ENCODE results near the gene DLL1. TPM values are rescaled to one million over a fixed set of nuclear protein-coding genes. Genes with fewer than 3 reads are reported as not detected.
A peak's percentile ranks its signal among the peaks of the same experiment; 100 is the strongest.

DLL1 gene
- total RNA-seq, 1 donor from 2014 or later: 12.9 TPM

DNA sequence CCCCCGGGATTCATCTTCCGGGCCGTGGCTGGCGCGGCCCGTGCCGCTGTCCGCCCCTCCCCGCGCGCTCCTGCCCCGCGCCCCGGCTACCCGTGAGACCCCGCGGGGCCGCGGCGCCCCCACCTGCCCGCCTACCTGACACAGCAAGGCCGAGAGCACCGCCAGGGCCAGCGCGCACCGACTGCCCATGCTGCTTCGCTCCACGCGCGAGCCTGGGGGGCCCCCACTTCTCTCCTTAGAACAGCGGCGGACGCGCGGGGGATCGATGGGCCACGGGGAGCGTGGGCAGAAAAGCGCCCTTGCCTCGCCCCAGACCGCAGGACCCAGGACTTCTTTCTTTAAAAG, 955 bp downstream of the DLL1 start:
- intact Hi-C loops (cut with DNase I): no loop called here
- Histone ChIP-seq H3K4me1 (peaks cover 66% of the 10 kb centered on the region), H3K36me3 (peaks cover 14% of the 10 kb centered on the region), H3K9me3 (no peaks in the 10 kb centered on the region), H3K27me3 (ENCODE audit: low read depth) (peaks cover 79% of the 10 kb centered on the region), H3K4me3 (peak overlapping the region; percentile 84), H3K27ac (peak overlapping the region; percentile 81)
- ATAC-seq (no peak), DNase-seq (no peak)
- TF ChIP-seq, protein P1, sequence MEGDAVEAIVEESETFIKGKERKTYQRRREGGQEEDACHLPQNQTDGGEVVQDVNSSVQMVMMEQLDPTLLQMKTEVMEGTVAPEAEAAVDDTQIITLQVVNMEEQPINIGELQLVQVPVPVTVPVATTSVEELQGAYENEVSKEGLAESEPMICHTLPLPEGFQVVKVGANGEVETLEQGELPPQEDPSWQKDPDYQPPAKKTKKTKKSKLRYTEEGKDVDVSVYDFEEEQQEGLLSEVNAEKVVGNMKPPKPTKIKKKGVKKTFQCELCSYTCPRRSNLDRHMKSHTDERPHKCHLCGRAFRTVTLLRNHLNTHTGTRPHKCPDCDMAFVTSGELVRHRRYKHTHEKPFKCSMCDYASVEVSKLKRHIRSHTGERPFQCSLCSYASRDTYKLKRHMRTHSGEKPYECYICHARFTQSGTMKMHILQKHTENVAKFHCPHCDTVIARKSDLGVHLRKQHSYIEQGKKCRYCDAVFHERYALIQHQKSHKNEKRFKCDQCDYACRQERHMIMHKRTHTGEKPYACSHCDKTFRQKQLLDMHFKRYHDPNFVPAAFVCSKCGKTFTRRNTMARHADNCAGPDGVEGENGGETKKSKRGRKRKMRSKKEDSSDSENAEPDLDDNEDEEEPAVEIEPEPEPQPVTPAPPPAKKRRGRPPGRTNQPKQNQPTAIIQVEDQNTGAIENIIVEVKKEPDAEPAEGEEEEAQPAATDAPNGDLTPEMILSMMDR (IDR thresholded peaks at IDR 0.05): no peak

DNA sequence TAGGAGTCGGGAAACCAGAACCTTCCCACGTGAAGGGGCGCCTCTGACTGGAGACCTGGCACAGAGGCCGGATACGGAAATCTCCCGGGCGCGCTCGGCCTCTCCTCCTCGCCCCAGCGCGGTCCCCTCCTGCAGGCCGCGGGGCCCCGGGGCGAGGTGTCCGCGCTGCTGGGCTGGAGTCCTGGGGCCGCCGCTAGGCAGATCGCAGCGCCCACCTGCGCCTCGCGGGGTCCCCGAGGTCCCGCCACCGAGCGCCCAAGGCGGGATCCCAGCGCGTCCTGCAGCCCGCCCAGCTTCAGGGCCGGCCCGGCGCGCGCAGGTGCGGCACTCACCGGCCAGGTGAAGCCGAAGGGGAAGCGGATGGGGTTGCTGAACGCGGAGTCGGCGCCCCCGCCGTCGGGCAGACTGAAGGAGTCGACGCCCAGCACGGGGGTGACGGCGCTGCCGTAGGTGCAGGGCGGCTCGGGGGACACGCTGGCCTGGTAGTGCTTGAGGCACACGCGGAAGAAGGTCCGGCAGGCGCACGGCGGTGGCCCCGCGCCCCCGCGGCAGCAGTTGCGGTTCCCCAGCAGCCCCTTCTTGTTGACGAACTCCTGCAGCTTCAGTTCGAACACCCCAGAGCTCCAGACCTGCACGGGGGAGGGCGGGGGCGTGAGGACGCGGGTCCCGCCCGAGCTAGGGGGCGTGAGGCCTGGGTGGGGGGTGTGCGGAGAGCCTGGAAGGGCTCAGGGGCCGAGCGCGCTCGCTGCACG, 1.5 kb downstream of the DLL1 start:
- H3K9me3 ChIP-seq: no peaks in the 10 kb centered on the region
- TF ChIP-seq, protein P1 (IDR thresholded peaks at IDR 0.05): no peak
- peak overlapping the region; percentile 84 for H3K4me3 ChIP-seq
- H3K27me3 ChIP-seq (ENCODE audit: low read depth): peaks cover 75% of the 10 kb centered on the region
- DNase-seq (no peak), ATAC-seq (peak in 1 of 2 donors; percentile 2)
- H3K27ac ChIP-seq: peak overlapping the region; percentile 81
- H3K4me1 ChIP-seq: peaks cover 63% of the 10 kb centered on the region
- intact Hi-C loops (cut with DNase I): no loop called here
- H3K36me3 ChIP-seq: peaks cover 18% of the 10 kb centered on the region

DNA sequence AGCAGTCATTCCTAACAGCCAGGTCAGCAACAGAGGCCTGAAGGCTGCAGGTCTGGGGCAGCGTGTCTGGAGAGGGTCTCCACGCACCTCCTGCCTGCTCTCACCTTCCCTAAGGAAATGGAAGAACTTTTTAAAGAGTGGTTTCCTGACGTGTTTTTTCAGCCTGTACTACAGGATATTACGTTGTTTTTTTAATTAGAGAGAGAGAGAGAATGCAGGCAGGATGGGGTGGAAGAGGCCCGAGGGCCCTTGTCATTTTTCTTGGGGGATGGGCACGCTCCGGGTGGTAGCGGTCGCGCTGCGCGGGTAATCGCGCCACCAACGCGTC, 2.1 kb downstream of the DLL1 start:
- Histone ChIP-seq H3K4me3 (peak overlapping the region; percentile 84), H3K36me3 (peaks cover 20% of the 10 kb centered on the region), H3K27me3 (ENCODE audit: low read depth) (peaks cover 74% of the 10 kb centered on the region), H3K27ac (peak overlapping the region; percentile 15), H3K9me3 (no peaks in the 10 kb centered on the region), H3K4me1 (peaks cover 63% of the 10 kb centered on the region)
- ATAC-seq (no peak), DNase-seq (no peak)
- intact Hi-C loops (cut with DNase I): no loop called here
- TF ChIP-seq, protein P1 (IDR thresholded peaks at IDR 0.05): no peak

DNA sequence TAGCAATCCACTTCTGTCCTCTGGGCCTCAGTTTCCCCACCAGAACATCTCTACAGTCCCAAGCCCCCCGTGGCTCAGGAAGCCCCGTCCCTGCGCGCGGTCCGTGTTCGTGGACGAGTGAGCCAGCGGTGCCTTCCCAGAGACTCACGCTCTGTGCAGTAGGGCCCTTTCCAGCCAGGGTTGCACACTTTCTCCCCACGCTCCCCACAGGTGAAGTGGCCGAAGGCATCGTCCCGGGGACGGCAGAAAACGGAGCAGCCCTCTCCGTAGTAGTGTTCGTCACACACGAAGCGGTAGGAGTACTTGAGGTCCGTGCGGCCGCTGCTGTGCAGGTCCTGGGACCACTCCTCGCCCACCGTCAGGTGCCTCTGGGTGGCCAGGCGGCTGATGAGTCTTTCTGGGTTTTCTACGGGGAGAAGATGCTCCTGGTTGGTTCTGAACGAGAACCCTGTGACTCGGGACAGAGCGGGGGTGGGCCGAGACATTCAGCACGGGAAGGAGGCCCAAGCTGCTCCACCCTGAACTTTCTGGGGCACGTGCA, 2.7 kb downstream of the DLL1 start:
- H3K36me3 ChIP-seq: peaks cover 26% of the 10 kb centered on the region
- peaks cover 59% of the 10 kb centered on the region for H3K4me1 ChIP-seq
- TF ChIP-seq, protein P1 (IDR thresholded peaks at IDR 0.05): no peak
- H3K9me3 ChIP-seq: no peaks in the 10 kb centered on the region
- H3K27me3 ChIP-seq (ENCODE audit: low read depth): peaks cover 68% of the 10 kb centered on the region
- intact Hi-C loops (cut with DNase I): no loop called here
- ATAC-seq (no peak), DNase-seq (no peak)
- H3K27ac ChIP-seq: peak overlapping the region; percentile 53
- H3K4me3 ChIP-seq: peak overlapping the region; percentile 84

DNA sequence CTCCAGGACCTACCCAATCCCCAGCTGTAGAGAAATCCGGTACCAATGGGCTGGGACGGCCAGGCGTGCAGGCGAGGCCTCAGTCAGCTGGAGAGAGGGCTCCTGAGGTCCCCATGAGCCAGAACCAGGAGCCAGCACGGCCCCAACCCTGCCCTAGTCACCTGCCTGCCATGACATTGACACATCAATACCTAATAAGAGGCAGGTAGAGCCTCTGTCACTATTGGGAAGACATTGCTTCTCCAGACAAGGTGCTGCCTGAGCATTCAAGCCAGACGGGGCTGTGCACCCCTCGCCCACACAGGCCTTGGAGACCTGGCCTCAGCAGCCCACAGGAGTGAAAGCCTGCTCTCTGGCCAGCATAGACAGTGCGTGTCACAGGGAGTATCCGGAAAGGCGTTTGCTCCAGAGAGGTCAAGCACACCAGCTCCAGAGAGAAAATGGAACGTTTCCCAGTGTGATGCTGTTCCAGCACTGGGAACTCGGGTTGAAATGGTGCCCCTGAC, 3.5 kb downstream of the DLL1 start:
- peak overlapping the region; percentile 21 for H3K4me3 ChIP-seq
- ATAC-seq (no peak), DNase-seq (no peak)
- TF ChIP-seq, protein P1 (IDR thresholded peaks at IDR 0.05): no peak
- H3K9me3 ChIP-seq: no peaks in the 10 kb centered on the region
- H3K4me1 ChIP-seq: peaks cover 51% of the 10 kb centered on the region
- peaks cover 60% of the 10 kb centered on the region for H3K27me3 ChIP-seq (ENCODE audit: low read depth)
- peak overlapping the region; percentile 53 for H3K27ac ChIP-seq
- intact Hi-C loops (cut with DNase I): no loop called here
- peaks cover 34% of the 10 kb centered on the region for H3K36me3 ChIP-seq

Measured in lower lobe of right lung (tissue), 2 donors.